GM19324 (cell line): Measurements from ENCODE around the gene ARHGAP5.
"Not testable (repeated sequence)": the region's sequence is repeated elsewhere in the genome, so short reads cannot be mapped to it uniquely, and the experiment has no call there.

Experiments used
- ATAC-seq: cut with Tn5 transposase; IDR thresholded peaks from one replicate; pipeline ENCODE4 v1.9.1; 2021; ENCODE audit warnings: mild to moderate bottlenecking, moderate library complexity; ENCODE audit not compliant: unreplicated experiment, low FRiP score

ARHGAP5 gene

GRCh38 chr14:32104308-32104707, 27.2 kb downstream of the ARHGAP5 start:
- no peak for ATAC-seq

- no peak for ATAC-seq
Observed at GRCh38 chr14:32104803-32105202, 27.7 kb downstream of the ARHGAP5 start.

GRCh38 chr14:32109676-32110547, 32.8 kb downstream of the ARHGAP5 start:
- no peak for ATAC-seq

- no peak for ATAC-seq
Observed at GRCh38 chr14:32110548-32110896, 33.4 kb downstream of the ARHGAP5 start.

GRCh38 chr14:32121536-32121935, 44.4 kb downstream of the ARHGAP5 start:
- ATAC-seq, result no peak

- no peak for ATAC-seq
Observed at GRCh38 chr14:32121948-32122347, 44.8 kb downstream of the ARHGAP5 start.

GRCh38 chr14:32126899-32127730, 50.0 kb downstream of the ARHGAP5 start:
- not testable (repeated sequence) for ATAC-seq

GRCh38 chr14:32127731-32128654, 50.9 kb downstream of the ARHGAP5 start:
- ATAC-seq, result not testable (repeated sequence)

GRCh38 chr14:32128703-32129102, 51.6 kb downstream of the ARHGAP5 start:
- ATAC-seq, result no peak

GRCh38 chr14:32129124-32129523, 52.0 kb downstream of the ARHGAP5 start:
- no peak for ATAC-seq

GRCh38 chr14:32131689-32132088, 54.6 kb downstream of the ARHGAP5 start:
- ATAC-seq, result not testable (repeated sequence)

- ATAC-seq, result no peak
Observed at GRCh38 chr14:32134448-32135097, 57.5 kb downstream of the ARHGAP5 start.

- ATAC-seq, result no peak
Observed at GRCh38 chr14:32136027-32136825, 59.1 kb downstream of the ARHGAP5 start.

GRCh38 chr14:32137313-32137712, 60.2 kb downstream of the ARHGAP5 start:
- ATAC-seq, result no peak

GRCh38 chr14:32137892-32138291, 60.8 kb downstream of the ARHGAP5 start:
- no peak for ATAC-seq

- no peak for ATAC-seq
Observed at GRCh38 chr14:32142341-32142740, 65.2 kb downstream of the ARHGAP5 start.

- no peak for ATAC-seq
Observed at GRCh38 chr14:32142754-32143437, 65.8 kb downstream of the ARHGAP5 start.

GRCh38 chr14:32150392-32150791, 73.3 kb downstream of the ARHGAP5 start:
- ATAC-seq, result no peak

GRCh38 chr14:32166029-32166428, 88.9 kb downstream of the ARHGAP5 start:
- ATAC-seq, result no peak
